MCF 10A (cell line): ENCODE data around the gene EDAR. TPM values are rescaled to one million over a fixed set of nuclear protein-coding genes. Genes with fewer than 3 reads are reported as not detected.

ENCODE experiments used
- BruUV-seq: library from RNA; stranded (reverse); fragments of 400-500 nt; replicated peaks from 2 replicates; lab custom pipeline; 2021; lab: Mats Ljungman, UMichigan
- CTCF ChIA-PET: fragments of 300-600 bp; sonication (Branson Sonifier 250); formaldehyde crosslinking; extraction: SDS; loops from one replicate; lab custom pipeline; 2021; ENCODE audit warnings: antibody characterized with exemption, inconsistent platforms; lab: Yijun Ruan, JAX
- POLR2A ChIA-PET: fragments of 300-600, 350-650 bp; sonication (Branson Sonifier 250); formaldehyde crosslinking; extraction: SDS; loops from one replicate; lab custom pipeline; 2020; ENCODE audit warnings: antibody characterized with exemption, inconsistent platforms; lab: Yijun Ruan, JAX
- DNase-seq: peaks from one replicate; pipeline ENCODE4 v3.0.0-alpha.2; 2018; ENCODE audit not compliant: unreplicated experiment
- H3K27ac Mint-ChIP-seq: one replicate; pipeline ENCODE4 v1.8.0; 2022; ENCODE audit warnings: mild to moderate bottlenecking, low read depth, mixed read lengths; ENCODE audit not compliant: unreplicated experiment
- H3K27me3 Mint-ChIP-seq: one replicate; pipeline ENCODE4 v1.8.0; 2022; ENCODE audit warnings: mixed read lengths; ENCODE audit not compliant: insufficient read depth, unreplicated experiment
- H3K36me3 Mint-ChIP-seq: one replicate; pipeline ENCODE4 v1.8.0; 2022; ENCODE audit warnings: mild to moderate bottlenecking, moderate library complexity, mixed read lengths; ENCODE audit not compliant: insufficient read depth, unreplicated experiment
- H3K4me1 Mint-ChIP-seq: one replicate; pipeline ENCODE4 v1.8.0; 2022; ENCODE audit warnings: mixed read lengths; ENCODE audit not compliant: insufficient read depth, unreplicated experiment
- H3K4me3 Mint-ChIP-seq: one replicate; pipeline ENCODE4 v1.8.0; 2022; ENCODE audit warnings: mild to moderate bottlenecking, moderate library complexity, mixed read lengths; ENCODE audit not compliant: unreplicated experiment
- H3K9me3 Mint-ChIP-seq: one replicate; pipeline ENCODE4 v1.8.0; 2022; ENCODE audit warnings: mixed read lengths; ENCODE audit not compliant: unreplicated experiment
- intact Hi-C: fragments of 100-400 bp; cut with micrococcal nuclease; formaldehyde crosslinking; loops from 2 replicates; pipeline ENCODE4 v1.14.1; 2022
- total RNA-seq: library from RNA; stranded (reverse); gene quantifications from 2 replicates; pipeline ENCODE4 v1.2.3, GENCODE V29; 2022
- TF ChIP-seq, protein P1 (sequence below): fragments of 200-600 bp; IDR thresholded peaks from one replicate; pipeline ENCODE4 v1.8.0; 2022; ENCODE audit warnings: antibody characterized with exemption, mild to moderate bottlenecking; ENCODE audit not compliant: unreplicated experiment

Gene EDAR
- total RNA-seq, 1 experiment from 2014 or later: 0.14 TPM

DNA sequence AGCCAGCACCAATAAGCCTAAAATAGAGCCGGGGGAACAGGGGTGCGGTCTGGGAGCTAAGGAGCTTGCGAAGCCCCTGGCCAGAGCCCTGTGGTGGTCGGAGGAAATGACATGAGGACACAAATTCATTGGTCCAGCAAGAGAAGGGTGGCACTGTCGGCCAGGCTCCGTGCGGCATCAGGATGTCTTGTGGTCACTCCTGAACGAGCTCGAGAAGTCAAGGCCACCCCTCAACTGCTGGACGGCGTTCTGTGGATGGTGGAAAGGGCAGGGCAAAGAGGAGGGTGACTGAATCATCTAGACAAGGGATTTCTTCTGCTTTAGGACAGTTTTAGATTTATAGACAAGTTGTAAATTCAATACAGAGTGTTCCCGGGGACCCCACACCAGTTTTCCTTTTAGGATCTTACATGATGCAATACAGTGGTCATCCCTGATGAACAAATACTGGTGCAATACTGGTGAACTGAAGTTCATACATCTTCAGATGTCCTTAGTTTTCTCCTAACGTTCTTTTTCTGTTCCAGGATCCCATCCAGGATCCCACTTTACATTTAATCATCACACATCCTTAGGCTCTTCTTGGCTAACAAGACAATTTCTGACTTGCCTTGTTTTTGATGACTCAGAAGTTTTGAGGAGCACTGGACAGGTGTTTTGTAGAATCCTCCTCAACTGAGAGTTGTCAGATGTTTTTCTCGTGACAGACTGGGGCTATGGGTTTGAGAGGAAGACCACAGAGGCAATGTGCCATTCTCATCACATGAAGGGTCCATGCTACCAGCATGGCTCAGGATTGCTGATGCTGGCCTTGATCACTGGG lies 13.2 kb downstream of the EDAR start:
- no TSS peak for BruUV-seq
- CTCF ChIA-PET: interaction anchor here (1.0 to 3.0 kb wide), 3 partner anchors 11 to 47 kb away, joined by 3 to 18 read pairs (median 4); partner anchors contain the start of gene EDAR

GRCh38 chr2:108974674-108975073 lies 14.3 kb downstream of the EDAR start:
- ChIA-PET CTCF (interaction anchor here (1.0 to 3.0 kb wide), 3 partner anchors 12 to 46 kb away, joined by 3 to 18 read pairs (median 4); partner anchors contain the start of gene EDAR), POLR2A (interaction anchor here (0.6 to 0.7 kb wide), 2 partner anchors 24 to 51 kb away, joined by 3 read pairs; no protein-coding TSS in a partner anchor)
- no peak for DNase-seq
- intact Hi-C loops: no loop called here
- Mint-ChIP-seq H3K27ac (no peak overlapping the region), H3K9me3 (no peaks in the 10 kb centered on the region), H3K4me3 (no peak overlapping the region), H3K36me3 (peaks cover 5% of the 10 kb centered on the region), H3K4me1 (peaks cover 36% of the 10 kb centered on the region), H3K27me3 (no peaks in the 10 kb centered on the region)
- no TSS peak for BruUV-seq
- TF ChIP-seq, protein P1, sequence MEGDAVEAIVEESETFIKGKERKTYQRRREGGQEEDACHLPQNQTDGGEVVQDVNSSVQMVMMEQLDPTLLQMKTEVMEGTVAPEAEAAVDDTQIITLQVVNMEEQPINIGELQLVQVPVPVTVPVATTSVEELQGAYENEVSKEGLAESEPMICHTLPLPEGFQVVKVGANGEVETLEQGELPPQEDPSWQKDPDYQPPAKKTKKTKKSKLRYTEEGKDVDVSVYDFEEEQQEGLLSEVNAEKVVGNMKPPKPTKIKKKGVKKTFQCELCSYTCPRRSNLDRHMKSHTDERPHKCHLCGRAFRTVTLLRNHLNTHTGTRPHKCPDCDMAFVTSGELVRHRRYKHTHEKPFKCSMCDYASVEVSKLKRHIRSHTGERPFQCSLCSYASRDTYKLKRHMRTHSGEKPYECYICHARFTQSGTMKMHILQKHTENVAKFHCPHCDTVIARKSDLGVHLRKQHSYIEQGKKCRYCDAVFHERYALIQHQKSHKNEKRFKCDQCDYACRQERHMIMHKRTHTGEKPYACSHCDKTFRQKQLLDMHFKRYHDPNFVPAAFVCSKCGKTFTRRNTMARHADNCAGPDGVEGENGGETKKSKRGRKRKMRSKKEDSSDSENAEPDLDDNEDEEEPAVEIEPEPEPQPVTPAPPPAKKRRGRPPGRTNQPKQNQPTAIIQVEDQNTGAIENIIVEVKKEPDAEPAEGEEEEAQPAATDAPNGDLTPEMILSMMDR: no peak

More for the DNA sequence above, 13.2 kb downstream of the EDAR start:
- peak; percentile 23 for DNase-seq
- Mint-ChIP-seq H3K36me3 (peaks cover 5% of the 10 kb centered on the region), H3K9me3 (no peaks in the 10 kb centered on the region), H3K27ac (no peak overlapping the region), H3K4me1 (peaks cover 28% of the 10 kb centered on the region), H3K4me3 (no peak overlapping the region), H3K27me3 (no peaks in the 10 kb centered on the region)
- POLR2A ChIA-PET: no interaction called here
- intact Hi-C loops: no loop called here
- TF ChIP-seq, protein P1: no peak

GRCh38 chr2:108972663-108973062 lies 16.4 kb downstream of the EDAR start:
- no peak for DNase-seq
- H3K36me3 Mint-ChIP-seq: peaks cover 5% of the 10 kb centered on the region
- intact Hi-C loops: loop anchor here (1.0 kb wide), 1 partner anchor 44 kb away; no protein-coding TSS in a partner anchor
- no TSS peak for BruUV-seq
- peak overlapping the region; percentile 71 for H3K27ac Mint-ChIP-seq
- no peaks in the 10 kb centered on the region for H3K9me3 Mint-ChIP-seq
- H3K4me1 Mint-ChIP-seq: peaks cover 49% of the 10 kb centered on the region
- ChIA-PET POLR2A (interaction anchor here (0.6 to 1.9 kb wide), 11 partner anchors 9 to 642 kb away, joined by 3 to 12 read pairs (median 4); no protein-coding TSS in a partner anchor), CTCF (interaction anchor here (0.7 to 2.8 kb wide), 6 partner anchors 13 to 170 kb away, joined by 3 to 13 read pairs (median 4); partner anchors contain the start of gene EDAR)
- no peaks in the 10 kb centered on the region for H3K27me3 Mint-ChIP-seq
- no peak overlapping the region for H3K4me3 Mint-ChIP-seq
- TF ChIP-seq, protein P1: no peak
